Karpas-422 (cell line): ENCODE results near the gene AHSG. TPM values are rescaled to one million over a fixed set of nuclear protein-coding genes. Genes with fewer than 3 reads are reported as not detected.
A peak's percentile ranks its signal among the peaks of the same experiment; 100 is the strongest.
"Not testable (repeated sequence)": the region's sequence is repeated elsewhere in the genome, so short reads cannot be mapped to it uniquely, and the experiment has no call there.

Source experiments
- DNase-seq: peaks from one replicate; pipeline ENCODE4 v3.0.0-alpha.2; 2015
- H2AFZ ChIP-seq: fragments of 200-600 bp; sonication (generic); 2 replicates; pipeline ENCODE4 v1.6.1; 2014; ENCODE audit warnings: antibody characterized with exemption, low read length, mixed read lengths
- H3K27ac ChIP-seq: fragments of 200-600 bp; sonication (generic); 2 replicates; pipeline ENCODE4 v1.5.1; 2014; ENCODE audit warnings: mild to moderate bottlenecking, low read length, moderate library complexity
- H3K27me3 ChIP-seq: fragments of 200-600 bp; sonication (generic); 2 replicates; pipeline ENCODE4 v1.6.1; 2014; ENCODE audit warnings: low read length, mixed read lengths
- H3K36me3 ChIP-seq: fragments of 200-600 bp; sonication (generic); 2 replicates; pipeline ENCODE4 v1.6.1; 2014; ENCODE audit warnings: low read length, mixed read lengths; ENCODE audit not compliant: insufficient read depth
- H3K4me1 ChIP-seq: fragments of 200-600 bp; sonication (generic); 2 replicates; pipeline ENCODE4 v1.6.1; 2014; ENCODE audit warnings: mild to moderate bottlenecking, low read length, mixed read lengths
- H3K4me2 ChIP-seq: fragments of 200-600 bp; sonication (generic); 2 replicates; pipeline ENCODE4 v1.6.1; 2014; ENCODE audit warnings: low read length, low read depth, mild to moderate bottlenecking; ENCODE audit not compliant: poor library complexity, severe bottlenecking
- H3K4me3 ChIP-seq: fragments of 200-600 bp; sonication (generic); 2 replicates; pipeline ENCODE4 v1.5.1; 2014; ENCODE audit warnings: mild to moderate bottlenecking, antibody characterized with exemption, low read length, mixed read lengths
- H3K79me2 ChIP-seq: fragments of 200-600 bp; sonication (generic); 2 replicates; pipeline ENCODE4 v1.6.1; 2014; ENCODE audit warnings: mild to moderate bottlenecking, low read length, mixed read lengths
- H3K9ac ChIP-seq: fragments of 200-600 bp; sonication (generic); 2 replicates; pipeline ENCODE4 v1.6.0; 2014; ENCODE audit warnings: low read length
- H3K9me2 ChIP-seq: fragments of 200-600 bp; sonication (generic), shearing (Covaris generic); replicated peaks from 2 replicates; pipeline ENCODE4 v1.6.0; 2014; ENCODE audit warnings: mild to moderate bottlenecking, low read length, moderate library complexity; ENCODE audit not compliant: insufficient read depth
- H3K9me3 ChIP-seq: fragments of 300-700, 200-600 bp; sonication (generic); 2 replicates; pipeline ENCODE4 v1.6.1; 2014; ENCODE audit warnings: low read length, mixed read lengths
- H4K20me1 ChIP-seq: fragments of 200-600 bp; sonication (generic); 2 replicates; pipeline ENCODE4 v1.6.1; 2014; ENCODE audit warnings: mild to moderate bottlenecking, antibody characterized with exemption, low read length, low read depth; ENCODE audit not compliant: insufficient read depth
- total RNA-seq: library from RNA; depleted of rRNA; stranded (reverse); fragments of >200 nt; shearing (Covaris generic); gene quantifications from 2 replicates; pipeline ENCODE4 v1.2.3, GENCODE V29; 2014; ENCODE audit warnings: low replicate concordance; rRNA removed

AHSG gene
- total RNA-seq = not detected in 2 replicates

- no peaks in the 10 kb centered on the region for H3K79me2 ChIP-seq
- no peak for DNase-seq
- no peak within 1 kb of the TSS for H3K27ac ChIP-seq
- no peaks in the 10 kb centered on the region for H3K9me3 ChIP-seq
- no peaks in the 10 kb centered on the region for H3K9me2 ChIP-seq
- H2AFZ ChIP-seq = no peak within 1 kb of the TSS
- no peak within 1 kb of the TSS for H3K4me3 ChIP-seq
- no peaks in the 10 kb centered on the region for H4K20me1 ChIP-seq
- H3K36me3 ChIP-seq = no peaks in the 10 kb centered on the region
- peaks cover 10% of the 10 kb centered on the region for H3K4me1 ChIP-seq
- no peaks in the 10 kb centered on the region for H3K27me3 ChIP-seq
- no peak within 1 kb of the TSS for H3K9ac ChIP-seq
- no peak within 1 kb of the TSS for H3K4me2 ChIP-seq
These were observed at the start of gene AHSG for GRCh38 chr3:186612721-186613636. TSS of gene AHSG (plus strand) at chr3:186613060. CDS start at chr3:186613142, 82 bp downstream.

- no peaks in the 10 kb centered on the region for H3K9me2 ChIP-seq
- H3K27ac ChIP-seq = 0 out of 2 replicates have a peak overlapping the region, but pooled peaks have one; percentile 32
- peaks cover 28% of the 10 kb centered on the region; the same call in 1 of the 2 replicates for H3K36me3 ChIP-seq
- peaks cover 95% of the 10 kb centered on the region for H3K79me2 ChIP-seq
- no peaks in the 10 kb centered on the region for H4K20me1 ChIP-seq
- H3K4me3 ChIP-seq = no peak overlapping the region
- H2AFZ ChIP-seq = no peak overlapping the region
- no peaks in the 10 kb centered on the region for H3K9me3 ChIP-seq
- H3K4me1 ChIP-seq = peaks cover 37% of the 10 kb centered on the region
- no peak overlapping the region for H3K4me2 ChIP-seq
- no peaks in the 10 kb centered on the region for H3K27me3 ChIP-seq
- DNase-seq = no peak
- H3K9ac ChIP-seq = no peak overlapping the region
These were observed 48.3 kb upstream of the AHSG start for GRCh38 chr3:186564586-186564985.

- H3K79me2 ChIP-seq = peaks cover 92% of the 10 kb centered on the region
- peaks cover 42% of the 10 kb centered on the region for H3K4me1 ChIP-seq
- no peaks in the 10 kb centered on the region for H4K20me1 ChIP-seq
- no peak for DNase-seq
- H3K9me2 ChIP-seq = no peaks in the 10 kb centered on the region
- H3K9ac ChIP-seq = peak overlapping the region; percentile 88
- no peaks in the 10 kb centered on the region for H3K27me3 ChIP-seq
- peak overlapping the region; percentile 99 for H3K4me2 ChIP-seq
- no peaks in the 10 kb centered on the region for H3K9me3 ChIP-seq
- peaks cover 18% of the 10 kb centered on the region; the same call in 1 of the 2 replicates for H3K36me3 ChIP-seq
- peak overlapping the region; percentile 87 for H3K4me3 ChIP-seq
- H3K27ac ChIP-seq = peak overlapping the region; percentile 45
- peak overlapping the region; percentile 71 for H2AFZ ChIP-seq
These were observed 46.1 kb upstream of the AHSG start for GRCh38 chr3:186566772-186567071.

- Histone ChIP-seq H3K9me3 (no peaks in the 10 kb centered on the region), H3K9ac (peak within 1 kb of the TSS; percentile 88), H3K36me3 (peaks cover 13% of the 10 kb centered on the region; the same call in 1 of the 2 replicates), H3K27ac (peak within 1 kb of the TSS; percentile 73), H3K27me3 (no peaks in the 10 kb centered on the region), H2AFZ (peak within 1 kb of the TSS; percentile 74), H3K4me1 (peaks cover 47% of the 10 kb centered on the region), H3K79me2 (peaks cover 92% of the 10 kb centered on the region), H3K4me3 (peak within 1 kb of the TSS; percentile 87), H3K4me2 (peak within 1 kb of the TSS; percentile 99), H3K9me2 (no peaks in the 10 kb centered on the region), H4K20me1 (no peaks in the 10 kb centered on the region)
- DNase-seq = peak; percentile 97
These were observed 45.6 kb upstream of the AHSG start, which contains the start of gene TBCCD1 for GRCh38 chr3:186567072-186567921. TSS of gene TBCCD1 (minus strand) at chr3:186567339. CDS start at chr3:186564329, 3,010 bp downstream.

DNA sequence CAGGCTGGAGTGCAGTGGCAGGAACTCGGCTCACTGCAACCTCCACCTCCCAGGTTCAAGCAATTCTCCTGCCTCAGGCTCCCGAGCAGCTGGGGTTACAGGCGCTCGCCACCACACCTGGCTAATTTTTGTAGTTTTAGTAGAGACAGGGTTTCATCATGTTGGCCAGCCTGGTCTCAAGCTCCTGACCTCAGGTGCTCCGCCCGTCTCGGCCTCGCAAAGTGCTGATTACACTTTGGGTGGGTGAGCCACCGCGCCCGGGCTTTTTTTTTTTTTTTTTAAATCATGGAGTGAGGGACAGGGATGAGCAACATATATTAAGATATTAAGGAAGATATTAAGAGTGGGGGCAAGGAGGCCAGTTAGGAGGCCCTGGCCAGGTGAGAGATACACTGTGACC is 43.5 kb upstream of the AHSG start:
- DNase-seq, H3K9me3 ChIP-seq, H3K9me2 ChIP-seq, H2AFZ ChIP-seq, H3K27me3 ChIP-seq, H4K20me1 ChIP-seq: not testable (repeated sequence)
- peak overlapping the region; percentile 85 for H3K9ac ChIP-seq
- peaks cover 90% of the 10 kb centered on the region for H3K79me2 ChIP-seq
- peaks cover 59% of the 10 kb centered on the region for H3K4me1 ChIP-seq
- peak overlapping the region; percentile 86 for H3K4me3 ChIP-seq
- H3K36me3 ChIP-seq = peaks cover 18% of the 10 kb centered on the region; the same call in 1 of the 2 replicates
- H3K4me2 ChIP-seq = peak overlapping the region; percentile 99
- peak overlapping the region; percentile 27; the same call in 1 of the 2 replicates for H3K27ac ChIP-seq

- Histone ChIP-seq H3K9me3 (no peaks in the 10 kb centered on the region), H3K4me3 (peak overlapping the region; percentile 86), H3K79me2 (peaks cover 88% of the 10 kb centered on the region), H3K4me1 (peaks cover 55% of the 10 kb centered on the region), H4K20me1 (no peaks in the 10 kb centered on the region), H3K27ac (peak overlapping the region; percentile 27; the same call in 1 of the 2 replicates), H3K9me2 (no peaks in the 10 kb centered on the region), H3K36me3 (peaks cover 20% of the 10 kb centered on the region; the same call in 1 of the 2 replicates), H3K27me3 (no peaks in the 10 kb centered on the region), H2AFZ (0 out of 2 replicates have a peak overlapping the region, but pooled peaks have one; percentile 38), H3K4me2 (peak overlapping the region; percentile 99), H3K9ac (peak overlapping the region; percentile 85)
- peak; percentile 49 for DNase-seq
These were observed 43.1 kb upstream of the AHSG start for GRCh38 chr3:186569779-186570095.

GRCh38 chr3:186570096-186570940 is 42.5 kb upstream of the AHSG start, which contains the start of gene DNAJB11:
TSS of gene DNAJB11 (plus strand) at chr3:186570720. CDS start at chr3:186570898, 178 bp downstream.
- Histone ChIP-seq H3K36me3 (peaks cover 26% of the 10 kb centered on the region; the same call in 1 of the 2 replicates), H3K9me2 (no peaks in the 10 kb centered on the region), H3K27ac (peak within 1 kb of the TSS; percentile 62), H3K9ac (peak within 1 kb of the TSS; percentile 85), H3K9me3 (no peaks in the 10 kb centered on the region), H3K79me2 (peaks cover 89% of the 10 kb centered on the region), H3K27me3 (no peaks in the 10 kb centered on the region), H3K4me3 (peak within 1 kb of the TSS; percentile 92), H2AFZ (peak within 1 kb of the TSS; percentile 82; the same call in 1 of the 2 replicates), H3K4me1 (peaks cover 51% of the 10 kb centered on the region), H4K20me1 (no peaks in the 10 kb centered on the region), H3K4me2 (peak within 1 kb of the TSS; percentile 99)
- DNase-seq = peak; percentile 100
